Measurements from ENCODE around the gene FGFBP2.

DNA sequence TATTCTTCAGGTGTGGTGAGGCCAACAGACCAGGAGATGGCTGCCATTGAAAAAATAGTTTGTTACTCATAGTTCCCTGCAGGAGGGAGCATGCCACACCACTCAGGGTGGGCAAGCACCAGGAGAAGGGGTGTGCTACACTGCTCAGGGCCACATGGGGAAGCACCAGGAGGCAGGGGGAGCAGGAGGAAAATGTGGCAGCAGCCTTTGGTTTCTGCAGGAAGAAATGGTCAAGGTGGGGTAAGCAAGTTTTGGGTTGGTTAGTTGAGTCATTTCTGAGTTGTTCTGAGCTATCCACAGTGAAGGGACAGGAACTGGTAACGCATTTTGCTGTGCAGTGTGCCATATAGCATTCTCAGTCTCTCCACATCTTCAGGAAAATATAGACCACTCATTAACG lies 48.2 kb downstream of the FGFBP2 start:
- TF ChIP-seq CTCF (IDR thresholded peaks at IDR 0.05 in 8 of 11, conservative IDR thresholded peaks at IDR 0.05 in 3 of 11): no peak
- TF ChIP-seq POLR2AphosphoS5 (IDR thresholded peaks at IDR 0.05): no peak

Measured in spleen (tissue), 7 donors.